Colonic mucosa (tissue), 4 donors: ENCODE results near the gene PRMT3. TPM values are rescaled to one million over a fixed set of nuclear protein-coding genes. Genes with fewer than 3 reads are reported as not detected.

Source experiments
- DNase-seq: peaks from one replicate; pipeline ENCODE4 v3.0.0-alpha.2; 2020
- H3K27ac ChIP-seq: fragments of 200-600 bp; one replicate; pipeline ENCODE4 v1.8.0; 2021
- H3K27me3 ChIP-seq: fragments of 200-600 bp; one replicate; pipeline ENCODE4 v1.8.0; 2021
- H3K36me3 ChIP-seq: fragments of 200-600 bp; one replicate; pipeline ENCODE4 v1.8.0; 2021
- H3K4me1 ChIP-seq: fragments of 200-600 bp; one replicate; pipeline ENCODE4 v1.8.0; 2021; ENCODE audit warnings: mild to moderate bottlenecking
- H3K4me3 ChIP-seq: fragments of 200-600 bp; one replicate; pipeline ENCODE4 v1.8.0; 2021
- H3K9ac ChIP-seq, 2 donors: one replicate each; pipeline ENCODE4 v1.7.0; 2013; ENCODE audit warnings: control low read depth in 2 of 2, low read depth in 2 of 2, low read length in 2 of 2
- H3K9me3 ChIP-seq: fragments of 200-600 bp; one replicate; pipeline ENCODE4 v1.8.0; 2021
- CTCF ChIP-seq: fragments of 200-600 bp; IDR thresholded peaks from one replicate; pipeline ENCODE4 v1.8.0; 2022; ENCODE audit warnings: antibody characterized with exemption, mild to moderate bottlenecking
- intact Hi-C: fragments of 100-400 bp; cut with DNase I; formaldehyde crosslinking; loops from one replicate; pipeline ENCODE4 v1.14.1; 2022
- total RNA-seq, 2 donors: library from RNA; stranded (reverse); fragmentation: NEBNext Ultra II Directional in 1 of 2; extraction: Animal tissue kit (Norgen Biotek cat#: 25700) in 1 of 2; gene quantifications; one replicate each; pipeline ENCODE4 v1.2.1, GENCODE V29; 2021
- donor health status: healthy.
- donor health status: DM: no; HTN: no; CAD: no.
- donor health status: DM: no; HTN: no; CAD: no.

The PRMT3 gene
- total RNA-seq, 2 donors from 2014 or later = 6.2 to 11.0 TPM

GRCh38 chr11:20530942-20531703 lies 143.6 kb downstream of the PRMT3 start:
- intact Hi-C loops = no loop called here
- Histone ChIP-seq H3K36me3 (no peaks in the 10 kb centered on the region), H3K4me1 (no peaks in the 10 kb centered on the region), H3K27ac (no peak overlapping the region), H3K4me3 (no peak overlapping the region), H3K9ac (no peak overlapping the region), H3K9me3 (no peaks in the 10 kb centered on the region), H3K27me3 (no peaks in the 10 kb centered on the region)
- DNase-seq = no peak
- no peak for TF ChIP-seq CTCF

- H3K4me1 ChIP-seq = no peaks in the 10 kb centered on the region
- DNase-seq = no peak
- no peaks in the 10 kb centered on the region for H3K9me3 ChIP-seq
- H3K9ac ChIP-seq = no peak overlapping the region
- no peak overlapping the region for H3K27ac ChIP-seq
- TF ChIP-seq CTCF = no peak
- H3K36me3 ChIP-seq = no peaks in the 10 kb centered on the region
- H3K4me3 ChIP-seq = no peak overlapping the region
- no peaks in the 10 kb centered on the region for H3K27me3 ChIP-seq
- intact Hi-C loops = no loop called here
These were observed 147.9 kb downstream of the PRMT3 start for GRCh38 chr11:20535271-20535881.

GRCh38 chr11:20536365-20536764 lies 148.8 kb downstream of the PRMT3 start:
- Histone ChIP-seq H3K36me3 (no peaks in the 10 kb centered on the region), H3K27ac (no peak overlapping the region), H3K9ac (no peak overlapping the region), H3K9me3 (no peaks in the 10 kb centered on the region), H3K27me3 (no peaks in the 10 kb centered on the region), H3K4me1 (no peaks in the 10 kb centered on the region), H3K4me3 (no peak overlapping the region)
- DNase-seq = no peak
- no peak for TF ChIP-seq CTCF
- intact Hi-C loops = no loop called here

- no peak for DNase-seq
- no peak overlapping the region for H3K27ac ChIP-seq
- intact Hi-C loops = no loop called here
These were observed 149.3 kb downstream of the PRMT3 start for GRCh38 chr11:20536784-20537183.

GRCh38 chr11:20541503-20541902 lies 154.0 kb downstream of the PRMT3 start:
- H3K4me1 ChIP-seq = no peaks in the 10 kb centered on the region
- H3K27ac ChIP-seq = no peak overlapping the region
- no peak for TF ChIP-seq CTCF
- no peaks in the 10 kb centered on the region for H3K27me3 ChIP-seq
- H3K9me3 ChIP-seq = no peaks in the 10 kb centered on the region
- intact Hi-C loops = no loop called here
- no peak for DNase-seq
- H3K36me3 ChIP-seq = no peaks in the 10 kb centered on the region
- no peak overlapping the region for H3K4me3 ChIP-seq
- H3K9ac ChIP-seq = no peak overlapping the region

More at GRCh38 chr11:20536784-20537183, 149.3 kb downstream of the PRMT3 start:
- Histone ChIP-seq H3K4me3 (no peak overlapping the region), H3K9ac (no peak overlapping the region), H3K36me3 (no peaks in the 10 kb centered on the region), H3K9me3 (no peaks in the 10 kb centered on the region), H3K4me1 (no peaks in the 10 kb centered on the region), H3K27me3 (no peaks in the 10 kb centered on the region)
- no peak for TF ChIP-seq CTCF
